HG02798 (cell line): ENCODE data around the gene IRF9.
"Not testable (repeated sequence)": the region's sequence is repeated elsewhere in the genome, so short reads cannot be mapped to it uniquely, and the experiment has no call there.

Experiments
- ATAC-seq: cut with Tn5 transposase; IDR thresholded peaks from one replicate; pipeline ENCODE4 v1.9.1; 2021; ENCODE audit warnings: mild to moderate bottlenecking; ENCODE audit not compliant: unreplicated experiment, poor library complexity

IRF9 gene

DNA sequence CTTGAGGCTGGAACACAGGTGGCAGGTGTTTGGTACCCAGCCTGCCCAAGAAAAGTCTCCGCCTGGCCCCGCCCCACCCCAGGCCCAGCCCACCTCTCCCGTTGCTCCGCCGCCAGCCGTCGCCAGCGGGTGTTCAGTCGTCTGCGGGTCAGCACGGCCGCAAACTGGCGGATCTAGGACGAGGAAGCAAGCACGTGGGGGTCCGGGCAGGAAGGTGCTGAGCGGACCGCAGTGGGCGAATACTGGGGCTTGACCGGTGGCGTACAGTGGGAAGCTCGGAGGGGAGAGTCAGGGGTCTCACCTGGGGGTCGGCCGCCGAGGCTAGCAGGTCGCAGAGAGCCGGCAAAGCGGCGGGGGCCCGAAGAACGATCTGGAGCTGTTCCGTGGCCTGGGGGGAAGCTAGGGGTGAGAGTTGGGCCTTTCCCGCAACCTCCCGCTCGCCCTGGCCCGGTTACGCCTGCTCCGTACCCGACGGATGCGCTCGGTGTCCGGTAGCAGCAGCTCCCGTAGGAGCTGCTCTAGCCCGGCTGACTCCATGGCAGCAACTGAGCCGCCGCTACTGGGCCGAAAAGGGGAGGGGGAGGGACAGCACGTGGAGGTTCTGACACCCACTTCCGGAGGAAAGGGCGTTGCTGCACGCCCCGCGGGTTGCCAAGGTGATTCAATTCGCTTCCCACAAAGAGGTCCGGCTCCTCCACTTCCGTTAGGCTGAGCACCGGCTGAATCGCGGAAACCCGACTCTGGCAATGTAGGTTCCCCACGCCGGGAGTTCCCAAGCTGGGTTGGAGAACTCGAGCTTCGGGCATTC, 27.4 kb downstream of the IRF9 start, which contains the start of gene IPO4:
TSS of gene IPO4 (minus strand) at position 566 of the 808 bp plus-strand sequence. CDS start at position 537, 29 bp downstream.
- peak; percentile 94 for ATAC-seq

- ATAC-seq, result no peak
Measured at GRCh38 chr14:24189059-24189375, 28.0 kb downstream of the IRF9 start.

DNA sequence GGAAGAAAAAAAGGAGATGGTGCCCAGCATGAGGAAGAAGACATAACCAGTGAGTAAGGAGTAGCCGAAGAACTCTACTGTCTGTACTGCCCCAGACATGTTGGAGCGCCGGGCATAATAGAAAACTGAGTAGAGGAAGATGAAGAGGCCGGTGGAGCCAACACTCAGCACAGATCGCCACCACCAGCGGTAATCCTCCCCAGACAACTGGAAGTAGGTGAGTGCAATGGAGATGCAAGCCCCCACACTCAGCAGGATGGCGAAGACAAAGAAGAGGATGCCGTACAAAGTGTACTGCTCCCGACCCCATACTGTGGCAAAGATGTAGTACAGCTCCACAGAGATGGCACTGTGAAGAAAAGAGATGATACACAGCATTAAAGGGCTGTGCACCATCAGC, 28.4 kb downstream of the IRF9 start:
- ATAC-seq, result no peak

DNA sequence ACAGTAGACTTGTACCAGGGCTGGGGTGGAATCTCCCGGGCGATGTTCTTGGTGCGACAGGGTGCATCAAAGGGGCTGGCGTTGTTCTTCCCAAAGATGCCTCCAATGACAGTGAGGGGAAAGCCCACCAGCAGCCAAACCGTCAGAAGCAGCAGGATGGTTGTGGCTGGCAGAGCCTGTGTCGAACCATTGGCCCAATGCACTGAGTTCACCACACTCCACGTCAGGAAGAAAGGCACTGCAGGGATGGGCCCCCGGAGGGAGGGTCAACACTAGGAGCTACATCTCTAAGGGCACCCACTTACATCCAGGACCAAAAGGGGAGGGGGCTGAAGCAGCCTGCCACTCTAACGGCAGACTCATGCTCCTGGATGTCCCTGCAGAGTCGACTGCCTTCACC, 29.4 kb downstream of the IRF9 start:
- ATAC-seq, result no peak

DNA sequence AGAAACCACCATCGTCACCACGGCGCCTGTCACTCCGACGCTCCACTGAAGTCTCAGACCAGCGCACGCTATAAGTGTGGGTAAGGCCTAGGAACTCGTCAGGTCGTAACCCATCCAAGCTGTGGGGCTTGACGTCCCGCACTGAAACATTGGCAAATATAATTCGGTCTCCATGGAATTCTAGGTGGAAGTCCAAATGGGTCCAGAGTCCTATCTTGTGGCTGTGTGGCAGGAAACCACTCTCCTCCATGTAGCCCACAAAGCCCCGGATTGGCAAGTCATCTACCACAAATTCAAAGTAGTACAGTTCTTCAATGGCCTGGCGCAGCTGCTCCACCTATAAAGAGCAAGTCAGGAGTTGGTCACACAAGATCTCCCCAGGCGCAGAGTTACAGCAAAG, 31.9 kb downstream of the IRF9 start:
- ATAC-seq, result no peak

- ATAC-seq, result no peak
Measured at GRCh38 chr14:24194186-24194872, 33.3 kb downstream of the IRF9 start.

GRCh38 chr14:24194873-24195185, 33.8 kb downstream of the IRF9 start:
- ATAC-seq, result no peak

- ATAC-seq, result peak; percentile 85
Measured at GRCh38 chr14:24195186-24196070, 34.4 kb downstream of the IRF9 start, which contains the start of gene TM9SF1. Gene TM9SF1, minus strand, starts transcription at chr14:24195441. Its CDS starts 422 bp downstream, at chr14:24195019.

GRCh38 chr14:24196071-24197055, 35.3 kb downstream of the IRF9 start:
- ATAC-seq, result peak; percentile 24

DNA sequence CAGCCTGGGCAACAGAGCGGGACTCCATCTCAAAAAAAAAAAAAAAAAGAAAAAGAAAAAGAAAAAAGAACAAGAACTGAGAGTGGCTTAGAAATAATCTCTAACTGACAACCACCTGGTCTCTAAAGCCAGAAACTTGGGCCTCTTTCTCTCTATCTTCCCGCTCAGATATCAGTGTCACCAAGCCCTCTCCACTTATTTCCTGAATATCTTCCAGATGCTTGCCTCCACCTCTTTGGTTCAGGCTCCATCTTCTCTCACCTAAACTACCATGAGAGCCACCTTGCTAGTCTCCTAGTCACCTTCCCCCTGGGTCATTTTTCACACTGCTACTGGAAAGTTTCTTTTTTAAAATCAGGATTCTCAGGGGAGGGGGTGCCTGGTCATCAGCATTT, 36.0 kb downstream of the IRF9 start:
- ATAC-seq, result no peak

DNA sequence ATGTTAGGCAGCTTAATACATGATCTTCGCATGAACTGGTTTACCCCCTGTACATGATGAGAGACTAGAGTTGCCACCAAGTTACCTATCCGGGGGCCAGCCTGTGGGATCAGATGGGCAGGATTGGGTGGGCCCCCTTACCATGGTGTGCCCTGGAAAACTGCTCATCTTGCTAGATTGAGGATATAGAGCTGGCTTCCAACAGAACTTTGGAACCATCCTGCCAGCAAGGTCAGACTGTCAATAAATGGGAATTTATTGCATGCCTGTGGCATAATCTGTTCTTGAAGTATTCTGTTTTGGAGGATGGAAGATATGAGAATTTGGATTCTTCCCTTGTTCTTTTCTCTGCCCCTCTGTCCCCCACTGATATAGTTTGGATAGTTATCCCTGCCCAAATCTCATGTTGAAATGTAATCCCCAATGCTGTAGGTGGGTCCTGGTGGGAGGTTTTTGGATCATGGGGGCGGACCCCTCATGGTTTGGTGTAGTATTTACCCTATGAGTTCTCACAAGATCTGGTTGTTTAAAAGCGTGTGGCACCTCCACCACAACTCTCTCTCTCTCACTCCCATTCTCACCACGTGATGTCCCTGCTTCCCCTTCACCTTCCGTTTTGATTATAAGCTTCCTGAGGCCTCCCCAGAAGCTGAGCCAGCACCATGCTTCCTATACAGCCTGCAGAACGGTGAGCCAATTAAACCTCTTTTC, 37.9 kb downstream of the IRF9 start:
- ATAC-seq, result no peak

- ATAC-seq, result not testable (repeated sequence)
Measured at GRCh38 chr14:24202538-24202937, 41.5 kb downstream of the IRF9 start.

DNA sequence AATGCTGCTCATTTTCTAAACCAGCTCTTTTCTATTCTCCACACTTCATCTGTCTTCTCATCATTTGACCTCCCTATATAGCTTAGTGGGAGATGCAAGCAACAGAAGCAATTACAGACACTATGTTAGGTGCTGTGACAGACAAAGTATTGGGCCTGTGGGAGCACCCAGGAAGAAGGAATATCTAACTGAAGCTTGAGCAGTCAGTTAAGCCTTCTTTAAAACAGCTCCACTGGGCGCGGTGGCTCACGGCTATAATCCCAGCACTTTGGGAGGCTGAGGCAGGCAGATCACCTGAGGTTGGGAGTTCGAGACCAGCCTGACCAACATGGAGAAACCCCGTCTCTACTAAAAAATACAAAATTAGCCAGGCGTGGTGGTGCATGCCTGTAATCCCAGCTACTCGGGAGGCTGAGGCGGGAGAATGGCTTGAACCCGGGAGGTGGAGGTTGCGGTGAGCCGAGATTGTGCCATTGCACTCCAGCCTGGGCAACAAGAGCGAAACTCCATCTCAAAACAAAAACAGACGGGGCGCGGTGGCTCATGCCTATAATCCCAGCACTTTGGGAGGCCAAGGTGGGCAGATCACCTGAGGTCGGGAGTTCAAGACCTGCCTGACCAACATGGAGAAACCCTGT, 42.3 kb downstream of the IRF9 start:
- ATAC-seq, result not testable (repeated sequence)

DNA sequence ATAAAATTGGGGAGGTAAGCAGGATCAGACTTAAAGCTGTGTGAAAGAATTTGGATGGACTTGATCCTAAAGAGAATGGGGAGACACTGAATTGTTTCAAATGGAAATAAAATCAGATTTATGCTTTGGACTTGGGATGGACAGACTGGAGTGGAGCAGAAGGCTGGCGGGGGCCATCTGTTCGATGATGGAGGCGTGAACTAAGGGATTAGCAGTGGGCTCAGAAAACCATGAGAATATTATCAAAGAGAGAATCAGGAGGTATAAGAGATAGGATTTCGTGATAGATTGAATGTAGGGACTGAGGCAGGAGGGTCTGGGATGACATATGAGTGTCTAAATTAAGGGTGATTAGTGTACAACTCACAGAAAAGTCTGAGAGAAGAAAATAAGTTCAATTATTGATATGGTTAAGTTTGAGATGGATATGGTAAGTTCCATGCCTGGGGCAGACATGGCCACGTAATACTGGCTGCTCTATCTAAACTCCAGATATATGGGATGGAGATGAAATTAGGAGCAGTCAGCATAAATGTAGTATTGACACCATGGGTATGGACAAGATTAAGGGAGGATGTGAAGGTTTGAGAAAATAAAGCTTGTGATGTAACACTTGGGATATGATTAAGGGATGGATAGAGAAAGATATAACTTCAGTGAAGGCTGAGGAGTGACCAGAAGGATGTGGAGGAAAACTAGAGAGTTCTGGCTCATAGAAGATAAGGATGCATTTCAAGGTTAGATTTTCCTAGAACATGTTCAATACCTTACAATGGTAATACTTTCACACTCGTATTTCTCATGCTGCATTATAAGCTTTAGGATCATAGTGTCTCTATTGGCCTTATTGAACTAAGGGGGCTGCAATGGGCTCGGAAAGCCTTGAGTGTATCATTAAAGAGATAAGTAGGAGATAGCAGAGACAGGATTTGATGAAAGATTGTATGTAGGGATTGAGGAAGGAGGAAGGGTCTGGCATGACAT, 43.4 kb downstream of the IRF9 start:
- no peak for ATAC-seq

GRCh38 chr14:24206260-24207103, 45.4 kb downstream of the IRF9 start:
- ATAC-seq, result no peak

DNA sequence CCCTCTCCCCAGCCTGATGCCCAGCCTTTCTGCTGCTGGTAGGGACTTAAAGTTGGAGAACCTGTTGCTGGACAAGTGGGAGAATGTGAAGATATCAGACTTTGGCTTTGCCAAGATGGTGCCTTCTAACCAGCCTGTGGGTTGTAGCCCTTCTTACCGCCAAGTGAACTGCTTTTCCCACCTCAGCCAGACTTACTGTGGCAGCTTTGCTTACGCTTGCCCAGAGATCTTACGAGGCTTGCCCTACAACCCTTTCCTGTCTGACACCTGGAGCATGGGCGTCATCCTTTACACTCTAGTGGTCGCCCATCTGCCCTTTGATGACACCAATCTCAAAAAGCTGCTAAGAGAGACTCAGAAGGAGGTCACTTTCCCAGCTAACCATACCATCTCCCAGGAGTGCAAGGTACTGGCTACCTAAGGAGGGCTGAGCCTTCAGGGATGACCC, 46.1 kb downstream of the IRF9 start:
- ATAC-seq, result no peak

- no peak for ATAC-seq
Measured at GRCh38 chr14:24207625-24208024, 46.6 kb downstream of the IRF9 start.
